Activated CD4-positive, CD25-positive, alpha-beta regulatory T cell treated with anti-CD3 and anti-CD28 coated beads, Interleukin-2, amount 50 U/mL, for 24 hours (primary cell): ENCODE results near the gene S100A8.
"Not testable (repeated sequence)": the region's sequence is repeated elsewhere in the genome, so short reads cannot be mapped to it uniquely, and the experiment has no call there.

Experiments
- ATAC-seq, 2 donors: fragments of 150-1000 bp; cut with Tn5 transposase; one replicate each; pipeline ENCODE4 v1.10.0; 2021; ENCODE audit warnings: mild to moderate bottlenecking in 1 of 2, moderate library complexity in 1 of 2

The S100A8 gene

DNA sequence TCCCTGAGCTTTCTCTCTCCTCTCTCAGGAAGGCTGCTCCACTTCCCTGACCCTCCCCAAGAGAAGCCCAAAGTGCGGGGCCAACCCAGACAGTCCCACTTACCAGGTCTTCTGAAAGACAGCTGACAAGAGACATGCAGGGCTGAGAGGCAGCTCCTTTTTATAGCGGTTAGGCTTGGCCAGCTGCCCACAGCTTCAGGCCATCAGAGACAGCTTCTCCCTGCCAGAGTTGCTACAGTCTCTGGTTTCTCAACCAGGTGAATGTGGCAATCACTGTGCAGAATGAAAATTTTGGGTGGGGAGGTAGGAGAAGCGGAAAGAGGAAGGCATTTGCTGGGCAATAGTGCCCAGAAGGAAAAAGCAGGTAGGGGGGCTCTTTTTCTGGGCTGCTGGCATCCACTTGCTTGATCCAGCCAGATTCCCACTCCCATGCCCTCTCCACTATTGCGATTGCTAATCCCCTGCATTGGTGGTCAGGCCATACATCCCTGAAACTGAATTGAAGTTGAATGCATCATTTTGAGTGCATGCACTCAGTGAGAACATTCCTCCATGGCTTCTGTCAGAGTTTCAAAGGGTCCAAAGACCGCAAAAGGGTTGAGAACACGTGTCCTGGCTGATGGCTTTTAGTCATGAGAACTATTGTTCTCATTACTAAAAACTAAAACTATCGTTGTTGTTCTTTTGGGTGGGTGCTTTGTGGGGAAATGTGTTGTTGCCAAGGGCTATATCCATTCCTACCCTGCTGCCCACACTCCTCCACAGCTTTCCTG, at the start of gene S100A8:
TSS of gene S100A8 (minus strand) at position 136 of the 773 bp plus-strand sequence. CDS start 538 bp downstream, outside the sequence.
- ATAC-seq, result no peak

DNA sequence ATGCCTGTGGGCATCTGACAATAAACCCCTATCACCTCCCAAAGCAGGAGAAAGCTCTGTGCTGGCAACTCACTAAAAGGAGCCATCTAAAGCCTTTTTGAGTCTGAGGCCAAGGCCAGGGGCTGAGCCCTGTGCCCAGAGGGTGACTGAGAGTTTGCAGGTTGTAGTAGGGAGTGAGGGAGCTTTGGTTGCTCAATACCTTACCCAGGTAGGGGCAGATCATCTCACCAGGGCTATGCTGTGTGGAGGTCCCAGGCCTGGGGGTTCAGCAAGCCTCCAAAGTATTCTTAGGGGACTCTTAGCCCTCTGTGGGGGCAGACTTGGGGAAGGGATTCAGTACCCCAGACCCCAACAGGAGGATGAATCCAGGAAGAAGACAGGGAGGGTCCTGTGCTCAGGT, 48.4 kb upstream of the S100A8 start:
- ATAC-seq, result no peak

DNA sequence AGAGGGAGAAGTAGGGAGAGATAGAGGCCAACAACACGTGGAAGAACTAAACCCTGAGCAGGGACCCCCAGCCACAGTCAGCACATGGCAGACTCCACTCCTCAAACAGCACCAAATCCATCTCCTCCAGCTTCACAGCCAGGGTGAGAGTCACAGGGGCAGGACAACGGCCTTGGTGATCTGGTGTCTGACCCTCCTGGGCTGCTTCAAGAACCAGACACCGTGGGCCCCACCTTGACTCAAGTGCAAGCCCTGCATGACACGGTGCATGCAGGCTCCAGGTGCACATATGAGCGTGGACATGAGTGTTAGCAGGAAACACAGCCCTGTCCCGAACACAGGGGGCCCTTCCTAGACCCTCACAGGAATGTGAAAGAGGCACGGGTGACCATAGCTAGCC, 47.7 kb upstream of the S100A8 start:
- no peak for ATAC-seq

DNA sequence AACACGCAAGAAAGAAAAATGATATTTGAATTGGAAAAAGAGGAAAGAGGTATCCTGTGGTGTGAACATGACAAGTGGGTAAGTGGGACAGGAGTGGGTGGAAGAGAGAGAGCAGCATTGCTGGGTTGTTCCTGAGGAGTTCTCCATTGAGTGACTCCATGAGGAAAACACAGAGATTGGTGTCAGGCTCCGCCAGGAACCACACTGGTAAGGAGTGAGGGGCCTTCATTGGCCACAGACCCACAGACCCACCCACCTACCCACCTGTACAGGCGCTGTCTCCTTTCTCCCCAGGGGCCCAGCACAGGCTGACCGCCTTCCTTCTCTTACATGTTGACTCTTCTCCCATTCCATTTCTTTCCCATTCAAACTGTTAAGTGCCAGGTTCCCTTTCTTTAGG, 46.4 kb upstream of the S100A8 start:
- ATAC-seq, result no peak

DNA sequence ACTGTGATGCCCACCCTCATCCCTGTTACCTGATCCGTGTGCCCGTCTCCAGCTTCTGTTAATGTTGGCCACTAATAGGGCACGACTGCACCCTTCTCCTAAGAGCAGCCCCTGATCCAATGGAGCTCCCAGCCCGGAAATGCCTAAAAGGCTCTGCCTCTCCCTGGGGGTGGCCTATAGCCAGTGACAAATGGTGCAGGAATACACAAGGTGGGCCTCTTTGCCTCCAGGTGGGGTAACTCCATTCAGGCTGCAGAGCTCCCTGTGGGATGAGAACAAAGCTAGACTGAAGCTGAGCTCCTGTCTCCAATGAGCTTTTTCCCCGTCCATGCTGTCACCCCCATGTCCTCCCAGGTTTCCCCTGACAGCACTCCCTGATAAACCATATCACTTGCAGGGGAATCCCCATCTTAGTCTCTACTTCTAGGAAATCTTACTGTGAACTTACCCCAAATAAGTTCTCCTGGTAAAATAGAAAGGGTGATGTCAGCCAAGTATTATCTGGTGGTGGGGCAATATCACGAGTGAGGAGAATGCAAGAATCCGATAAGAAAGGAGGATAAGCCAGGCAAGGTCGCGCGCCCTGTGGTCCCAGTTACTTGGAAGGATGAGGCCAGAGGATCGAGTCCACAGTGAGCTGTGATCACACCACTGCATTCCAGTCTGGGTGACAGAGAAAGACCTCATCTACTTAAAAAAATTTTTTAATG, 44.0 kb upstream of the S100A8 start:
- no peak for ATAC-seq

DNA sequence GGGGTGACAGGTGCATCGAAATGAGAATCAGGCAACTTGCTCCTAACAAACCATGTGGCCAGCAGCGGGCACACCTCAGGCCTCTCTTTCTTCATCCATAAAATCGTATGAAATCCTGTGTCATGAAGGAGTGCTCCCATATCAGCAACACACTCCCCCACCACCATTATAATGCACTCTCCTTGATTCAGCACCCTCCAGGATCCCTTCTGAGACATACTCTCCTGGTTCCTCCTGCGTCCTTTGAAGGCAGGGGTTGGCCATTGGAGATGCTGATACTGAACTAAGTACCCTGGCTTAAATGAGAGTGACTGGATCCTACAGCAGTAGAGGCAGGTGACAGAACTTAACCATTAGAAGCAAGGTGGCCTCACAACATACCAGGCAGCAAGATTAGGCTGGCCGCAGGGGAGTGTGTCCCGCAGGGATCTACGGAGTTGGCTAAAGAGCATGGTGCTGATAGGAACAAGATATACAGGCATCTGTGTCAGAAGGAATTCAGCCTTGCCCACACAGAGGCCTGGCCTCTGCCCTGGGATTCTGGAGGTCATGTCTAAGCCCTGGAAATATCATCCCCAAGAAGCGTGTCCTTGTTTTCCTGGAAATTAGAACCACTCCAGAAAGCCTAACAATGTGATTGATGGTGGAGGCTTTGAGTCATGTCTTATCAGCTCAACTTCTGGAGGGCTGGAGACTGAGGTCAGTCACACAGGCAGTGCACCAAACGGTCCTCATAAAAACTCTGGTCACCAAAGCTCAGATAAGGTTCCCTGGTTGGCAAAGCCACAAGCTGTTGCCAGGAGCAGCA, 42.2 kb upstream of the S100A8 start:
- ATAC-seq, result no peak

DNA sequence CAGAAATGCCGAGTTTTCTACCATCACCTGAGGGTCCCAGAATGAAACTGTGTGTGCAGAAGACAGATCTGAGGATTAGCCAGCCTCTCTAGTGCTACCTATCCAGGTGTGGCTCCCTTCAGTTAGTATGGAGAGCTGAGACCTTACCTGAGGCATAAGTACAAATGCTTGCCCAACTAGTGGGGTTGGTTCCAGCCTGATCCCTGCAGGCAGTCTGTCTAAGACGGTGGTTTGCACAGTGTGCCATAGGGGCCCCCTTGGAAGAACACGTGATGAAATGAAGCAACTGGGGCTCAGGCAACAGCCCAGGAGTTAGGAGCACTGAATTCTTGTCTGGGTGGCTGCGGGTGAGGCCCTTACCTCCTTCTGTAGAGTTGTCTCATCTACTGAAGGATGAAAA, 41.1 kb upstream of the S100A8 start:
- ATAC-seq, result no peak

DNA sequence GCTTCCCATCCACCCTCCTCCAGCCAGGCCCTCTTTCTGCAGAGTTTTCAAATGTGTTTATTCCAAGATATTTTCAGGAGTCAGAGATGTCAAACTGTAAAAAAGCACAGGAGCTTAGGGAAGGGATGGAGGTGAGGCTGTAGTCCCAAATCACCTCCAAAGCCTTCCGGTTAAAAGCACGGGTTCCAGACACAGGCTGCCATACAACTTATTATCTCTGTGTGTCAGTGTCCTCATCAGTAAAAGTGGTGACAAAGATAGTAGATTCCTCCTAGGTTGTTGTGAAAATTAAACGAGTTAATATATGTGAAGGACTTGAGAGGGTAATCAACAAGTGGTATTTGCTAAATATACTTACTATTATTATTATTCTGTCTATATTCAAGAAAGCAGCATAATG, 40.6 kb upstream of the S100A8 start:
- ATAC-seq, result no peak

DNA sequence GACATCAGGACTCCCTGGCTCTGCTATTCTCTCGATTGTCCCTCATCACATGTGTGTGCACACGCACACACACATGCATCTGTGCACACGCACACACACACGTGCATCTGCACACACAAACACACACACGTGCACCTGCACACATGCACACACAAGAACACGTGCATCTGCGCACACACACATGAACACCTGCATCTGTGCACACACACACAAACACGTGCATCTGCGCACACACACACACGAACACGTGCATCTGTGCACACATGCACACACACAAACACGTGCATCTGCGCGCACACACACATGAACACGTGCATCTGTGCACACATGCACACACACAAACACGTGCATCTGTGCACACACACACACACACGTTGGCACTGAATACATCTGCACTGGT, 40.1 kb upstream of the S100A8 start:
- no peak for ATAC-seq

DNA sequence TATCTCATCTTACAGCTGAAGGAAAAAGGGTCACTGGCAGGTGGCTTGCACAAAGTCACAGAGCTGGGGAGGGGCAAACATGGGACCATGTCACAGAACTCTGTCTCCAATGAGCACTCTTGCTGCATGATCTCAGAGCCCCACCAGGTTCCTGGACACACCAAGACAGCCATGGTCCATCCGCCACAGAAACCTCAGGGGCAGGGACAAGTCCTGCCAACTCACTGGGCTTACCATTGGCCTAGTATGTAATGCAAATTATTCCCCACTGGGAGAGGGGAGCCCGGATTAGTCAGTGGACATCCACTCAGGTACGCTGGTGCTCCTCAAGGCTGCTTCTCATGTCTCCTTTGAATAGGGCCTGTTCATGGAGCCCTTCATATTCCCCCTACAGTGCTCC, 39.7 kb upstream of the S100A8 start:
- no peak for ATAC-seq

DNA sequence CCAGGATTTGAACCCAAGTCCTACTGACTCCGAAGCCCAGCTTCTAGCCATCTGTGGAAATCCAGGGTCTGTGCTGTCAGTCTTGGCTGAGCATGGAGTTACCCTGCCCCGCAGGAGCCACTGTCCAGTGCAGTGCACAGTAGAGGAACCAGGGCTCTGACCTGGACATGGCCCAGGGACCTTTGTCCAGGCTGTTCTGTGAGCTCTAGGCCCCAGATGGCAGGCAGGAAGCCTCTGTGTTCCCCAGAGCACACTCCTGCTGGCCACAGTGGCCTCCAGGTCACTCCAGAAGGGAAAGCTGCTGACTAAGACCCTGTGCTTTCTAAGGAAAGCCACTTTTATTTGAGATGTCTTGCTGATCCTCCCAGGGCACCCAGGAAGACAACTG, 39.3 kb upstream of the S100A8 start:
- ATAC-seq, result no peak

DNA sequence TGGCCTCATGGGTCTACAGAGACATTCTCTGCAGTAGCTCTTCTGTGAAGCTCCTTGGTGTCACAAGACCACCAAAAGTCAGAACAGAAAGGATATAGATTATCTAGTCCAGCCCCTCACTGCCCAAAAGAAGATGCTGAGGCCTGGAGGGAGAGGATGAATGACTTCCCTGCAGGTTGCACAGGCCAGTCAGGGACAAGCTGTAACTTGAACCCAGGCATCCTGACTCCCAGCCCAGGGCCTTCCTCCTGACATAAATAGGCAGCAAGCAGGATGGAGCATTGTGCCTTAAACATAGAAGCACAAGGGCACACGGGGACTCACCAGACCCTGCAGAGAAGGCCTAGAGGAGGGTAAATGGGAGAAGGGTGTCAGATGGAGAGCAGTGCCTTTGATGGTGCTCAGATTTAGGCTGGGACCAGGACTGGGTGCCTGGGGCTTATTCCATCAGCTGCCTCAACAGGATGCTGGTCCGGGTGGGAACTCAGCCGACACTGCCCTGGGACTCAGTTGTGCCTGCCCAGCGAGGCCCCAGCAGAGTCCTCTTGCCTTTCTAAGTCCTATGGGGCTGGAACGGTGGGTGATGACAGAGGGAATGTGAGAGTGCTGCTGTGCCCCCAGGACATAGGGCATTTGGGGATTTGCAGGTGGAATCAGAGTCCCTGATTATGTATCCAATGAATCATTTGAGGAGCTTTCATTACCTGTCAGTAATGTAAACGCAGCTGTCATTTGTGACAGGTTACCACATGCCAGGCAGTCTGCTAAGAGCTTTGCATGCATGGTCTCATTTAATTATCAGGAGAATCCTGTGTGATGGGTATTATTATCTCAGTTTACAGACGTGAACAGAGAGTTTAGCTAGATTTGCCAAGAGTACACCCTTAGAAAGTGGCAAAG, 38.6 kb upstream of the S100A8 start:
- ATAC-seq, result no peak

DNA sequence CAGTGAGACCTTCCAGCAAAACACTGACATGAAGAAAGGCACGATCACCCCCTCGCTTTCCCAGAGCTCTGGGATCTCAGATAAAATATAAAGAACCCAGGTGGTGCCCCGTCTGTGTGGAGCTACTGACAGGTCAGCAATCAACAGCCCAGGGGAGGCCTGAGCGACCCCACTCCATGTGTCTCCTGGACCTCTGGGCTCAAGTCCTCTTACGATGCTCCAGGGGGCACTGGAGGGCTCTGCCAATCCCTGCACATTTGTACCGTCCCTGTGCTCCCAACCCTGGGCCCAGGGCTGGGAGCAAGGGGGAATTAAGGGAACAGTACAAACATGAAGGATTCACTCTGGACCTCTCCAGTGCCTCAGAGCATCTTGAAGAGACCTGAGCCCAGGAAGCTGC, 37.9 kb upstream of the S100A8 start:
- ATAC-seq, result no peak

DNA sequence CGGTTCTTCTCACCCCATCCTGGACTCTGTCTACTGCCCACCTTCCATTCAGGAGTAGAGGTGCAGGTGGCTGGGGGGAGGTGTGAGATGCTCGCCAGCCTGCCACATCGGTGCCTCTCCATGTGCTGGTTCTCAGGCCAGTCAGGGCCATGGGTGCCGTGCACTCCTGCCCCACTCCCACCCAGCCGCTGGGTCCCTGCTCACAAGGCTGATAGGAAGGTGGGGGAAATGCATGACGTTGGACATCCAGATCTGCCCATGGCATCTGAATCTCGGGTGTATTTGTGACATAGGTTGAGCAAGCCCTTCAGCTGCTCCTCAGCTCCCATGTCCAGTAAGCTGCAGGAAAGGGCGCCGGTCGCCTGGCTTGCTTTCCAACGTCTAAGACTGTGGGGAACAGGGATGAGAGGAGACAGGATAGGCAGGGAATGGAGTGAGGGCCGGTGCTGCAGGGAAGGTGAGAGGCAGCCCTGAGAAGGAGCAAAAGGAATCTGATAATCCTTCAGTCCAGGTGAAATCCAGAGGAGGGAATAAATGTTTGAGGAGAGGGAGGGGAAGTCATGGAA, 37.3 kb upstream of the S100A8 start:
- ATAC-seq, result no peak

DNA sequence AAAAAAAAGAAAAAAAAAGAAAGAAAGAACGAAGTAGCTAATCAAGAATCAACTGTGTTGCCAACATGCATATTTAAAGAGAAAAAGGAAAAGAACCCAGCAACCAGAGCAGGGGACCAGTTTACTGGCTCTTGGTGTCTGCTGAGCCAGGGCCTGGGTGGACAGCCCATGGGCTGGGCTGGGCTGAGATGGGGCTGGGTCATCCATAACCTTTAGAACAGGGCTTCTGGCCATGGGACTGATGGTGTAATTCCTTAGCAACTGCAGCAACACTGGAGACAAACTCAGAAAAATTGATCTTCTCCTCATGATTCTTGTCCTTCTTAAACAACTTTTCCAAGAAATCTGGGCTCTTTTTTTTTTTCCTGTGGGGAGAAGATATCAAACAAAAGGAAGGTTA, 35.9 kb upstream of the S100A8 start:
- ATAC-seq, result no peak

DNA sequence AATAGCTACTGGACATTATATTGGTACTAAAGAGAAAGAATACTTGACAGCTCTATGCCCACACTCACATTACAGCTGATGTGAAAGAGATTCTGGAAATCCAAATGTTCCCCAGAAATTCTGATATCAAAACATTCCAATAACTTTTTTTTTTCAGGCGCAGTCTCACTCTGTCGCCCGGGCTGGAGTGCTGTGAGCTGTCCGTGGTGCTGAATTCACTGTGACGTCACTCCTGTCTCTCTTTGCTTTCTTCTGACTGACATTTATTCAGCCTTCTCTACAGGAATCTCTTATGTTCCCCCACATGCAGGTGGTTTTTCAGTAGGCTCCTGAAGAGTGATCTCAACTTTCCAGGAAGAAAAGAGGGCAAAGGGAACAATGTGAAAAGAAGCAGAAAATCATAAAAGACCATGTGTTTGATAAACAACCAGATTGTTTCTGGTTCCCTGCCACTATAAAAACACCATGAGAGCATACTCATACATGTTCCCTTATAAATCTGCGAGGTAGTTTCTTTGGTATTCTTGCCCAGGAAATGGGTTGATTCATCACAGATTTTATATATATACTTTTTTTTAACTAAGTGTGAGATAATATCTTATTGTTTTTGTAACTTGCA, 31.7 kb upstream of the S100A8 start:
- ATAC-seq, result no peak

DNA sequence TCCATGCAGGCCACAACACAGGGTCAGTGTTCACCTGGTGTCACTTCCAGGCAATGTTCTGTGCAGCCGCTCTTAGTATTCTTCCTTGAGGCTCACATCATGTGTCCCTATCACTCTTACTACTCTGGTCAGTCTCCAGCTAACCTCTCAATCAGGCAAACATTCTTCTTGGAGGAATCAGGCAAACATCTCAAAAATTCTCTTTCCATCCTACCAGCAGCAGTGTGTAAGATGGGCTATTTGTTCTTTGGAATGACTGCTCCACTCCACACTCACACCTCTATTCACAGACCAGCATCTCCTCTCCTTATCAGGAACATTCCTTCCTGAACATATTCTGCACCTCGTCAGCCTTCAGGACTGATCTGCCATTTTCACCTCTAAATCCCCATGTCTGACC, 29.4 kb upstream of the S100A8 start:
- ATAC-seq, result no peak

DNA sequence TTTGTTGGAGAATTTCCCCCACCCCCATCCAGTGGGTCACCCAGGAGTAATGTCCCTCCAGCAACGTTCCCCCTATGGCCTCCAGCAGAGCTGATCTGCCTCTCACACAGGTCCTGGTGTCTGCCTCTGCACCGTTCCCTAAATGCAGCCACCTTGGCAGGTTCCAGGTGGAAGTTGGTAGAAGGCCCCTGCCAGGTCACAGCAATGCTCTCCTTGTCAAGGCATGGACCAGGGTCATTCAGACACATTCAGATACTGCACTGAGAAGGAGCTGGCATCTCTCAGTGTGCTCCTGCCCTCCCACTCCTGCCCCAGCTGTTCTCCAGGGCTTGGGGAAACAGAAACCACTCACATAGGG, 28.5 kb upstream of the S100A8 start:
- ATAC-seq, result not testable (repeated sequence)

DNA sequence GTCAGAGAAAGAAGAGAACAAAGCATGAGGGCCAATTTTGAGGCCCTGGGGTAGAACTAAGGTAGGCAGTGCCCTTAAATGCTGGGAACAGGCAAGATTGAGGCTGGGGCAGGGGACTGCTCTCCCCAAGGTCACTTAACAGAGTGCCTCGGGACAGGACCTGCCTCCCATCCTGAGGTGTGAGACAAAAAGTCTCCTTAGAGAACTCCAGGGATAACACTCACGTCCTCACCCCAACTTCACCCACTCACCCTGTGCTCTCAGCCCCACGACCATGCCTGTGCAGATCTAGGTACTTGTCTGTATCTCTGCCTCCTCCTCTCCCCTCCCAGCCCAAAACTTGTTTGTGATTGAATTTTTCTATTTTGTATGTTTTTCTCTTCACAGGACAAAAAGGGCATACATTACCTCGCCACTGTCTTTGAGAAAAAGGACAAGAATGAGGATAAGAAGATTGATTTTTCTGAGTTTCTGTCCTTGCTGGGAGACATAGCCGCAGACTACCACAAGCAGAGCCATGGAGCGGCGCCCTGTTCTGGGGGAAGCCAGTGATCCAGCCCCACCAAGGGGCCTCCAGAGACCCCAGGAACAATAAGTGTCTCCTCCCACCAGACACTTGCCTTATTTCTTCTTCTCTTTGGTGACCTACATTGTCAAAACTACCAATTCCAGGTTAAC, 28.0 kb upstream of the S100A8 start:
- not testable (repeated sequence) for ATAC-seq

DNA sequence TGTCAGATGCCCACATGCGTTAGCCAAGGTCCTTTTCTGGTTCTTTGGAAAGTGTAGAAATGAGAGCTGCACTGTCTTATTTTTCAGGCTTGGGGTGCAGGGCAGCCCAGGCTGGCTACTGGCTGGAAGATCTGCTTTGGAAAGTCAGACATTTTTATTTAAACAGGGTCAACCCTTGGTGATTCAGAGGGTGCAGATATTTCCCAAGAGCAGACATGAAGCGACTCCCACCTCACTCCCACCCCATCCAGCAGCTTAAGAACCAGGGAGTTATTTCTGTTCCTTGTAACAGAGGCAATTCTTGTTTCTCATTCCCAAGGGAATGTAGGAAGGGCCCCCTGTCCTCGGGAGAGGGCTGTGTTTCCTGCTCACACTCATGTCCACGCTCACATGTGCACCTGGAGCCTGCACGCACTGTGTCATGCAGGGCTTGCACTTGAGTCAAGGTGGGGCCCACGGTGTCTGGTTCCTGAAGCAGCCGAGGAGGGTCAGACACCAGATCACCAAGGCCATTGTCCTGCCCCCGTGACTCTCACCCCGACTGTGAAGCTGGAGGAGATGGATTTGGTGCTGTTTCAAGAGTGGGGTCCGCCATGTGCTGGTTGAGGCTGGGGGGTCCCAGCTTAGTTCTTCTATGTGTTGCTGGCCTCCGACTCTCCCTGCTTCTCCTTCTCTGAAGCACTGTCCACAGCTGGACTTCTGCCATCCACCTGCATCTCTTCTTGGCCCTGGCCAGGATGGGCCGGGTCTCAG, 26.4 kb upstream of the S100A8 start:
- no peak for ATAC-seq
